Right renal cortex interstitium (tissue), 3 donors: ENCODE results near the gene ARHGAP9. TPM values are rescaled to one million over a fixed set of nuclear protein-coding genes. Genes with fewer than 3 reads are reported as not detected.
"Not testable (repeated sequence)": the region's sequence is repeated elsewhere in the genome, so short reads cannot be mapped to it uniquely, and the experiment has no call there.

Experiments used
- DNase-seq, 3 donors: peaks; one replicate each; pipeline ENCODE4 v3.0.0-alpha.2; 2013; ENCODE audit warnings: low read depth in 3 of 3, low spot score in 2 of 3
- polyA plus RNA-seq, 3 donors: library from polyadenylated mRNA; unstranded; fragments of 120-200 nt; gene quantifications; one replicate each; pipeline ENCODE4 v1.2.1, GENCODE V29; 2013; ENCODE audit not compliant: insufficient read length in 3 of 3

ARHGAP9 gene
- polyA plus RNA-seq, 3 donors: 1.9 to 2.3 (median 1.9) TPM

DNA sequence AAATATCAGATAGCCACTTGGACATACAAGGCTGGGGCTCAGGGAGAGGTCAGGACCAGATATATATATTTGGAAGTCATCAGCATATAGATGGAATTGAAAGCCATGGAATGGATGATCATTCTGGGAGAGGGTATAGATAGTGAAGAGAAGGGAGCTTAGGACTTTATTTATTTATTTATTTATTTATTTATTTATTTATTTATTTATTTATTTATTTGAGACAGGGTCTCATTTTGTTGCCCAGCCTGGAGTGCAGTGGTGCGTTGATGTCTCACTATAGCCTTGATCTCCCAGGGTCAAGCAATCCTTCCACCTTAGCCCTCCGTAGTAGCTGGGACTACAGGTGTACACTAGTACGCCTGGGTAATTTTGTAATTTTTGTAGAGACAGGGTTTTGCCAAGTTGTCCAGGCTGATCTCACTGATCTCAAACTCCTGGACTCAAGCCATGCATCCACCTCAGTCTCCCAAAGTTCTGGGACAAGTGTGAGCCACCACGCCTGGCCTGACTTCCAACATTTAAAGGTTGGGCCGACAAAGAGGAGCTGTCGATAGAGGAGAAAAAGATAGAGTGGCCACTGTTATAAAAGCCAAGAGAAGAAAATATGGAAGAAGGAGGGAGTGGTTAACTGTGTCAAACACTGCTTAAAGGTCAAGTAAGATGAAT is 33.2 kb downstream of the ARHGAP9 start:
- DNase-seq: no peak

DNA sequence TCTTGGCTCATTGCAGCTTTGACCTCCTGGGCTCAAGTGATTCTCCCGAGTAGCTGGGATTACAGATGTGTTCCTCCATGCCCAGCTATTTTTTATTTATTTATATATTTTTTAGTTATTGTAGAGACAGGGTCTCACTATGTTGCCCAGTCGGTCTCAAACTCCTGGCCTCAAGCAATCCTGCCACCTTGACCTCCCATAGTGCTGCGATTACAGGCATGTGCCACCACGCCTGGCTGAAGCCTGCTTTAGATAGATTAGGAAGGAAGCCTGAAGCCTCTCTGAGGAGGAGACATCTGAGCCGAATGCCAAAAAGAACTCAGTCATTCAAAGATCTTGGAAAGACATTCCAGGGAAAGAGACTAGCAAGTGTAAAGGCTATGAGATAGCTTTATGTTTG is 34.9 kb downstream of the ARHGAP9 start:
- DNase-seq: no peak

DNA sequence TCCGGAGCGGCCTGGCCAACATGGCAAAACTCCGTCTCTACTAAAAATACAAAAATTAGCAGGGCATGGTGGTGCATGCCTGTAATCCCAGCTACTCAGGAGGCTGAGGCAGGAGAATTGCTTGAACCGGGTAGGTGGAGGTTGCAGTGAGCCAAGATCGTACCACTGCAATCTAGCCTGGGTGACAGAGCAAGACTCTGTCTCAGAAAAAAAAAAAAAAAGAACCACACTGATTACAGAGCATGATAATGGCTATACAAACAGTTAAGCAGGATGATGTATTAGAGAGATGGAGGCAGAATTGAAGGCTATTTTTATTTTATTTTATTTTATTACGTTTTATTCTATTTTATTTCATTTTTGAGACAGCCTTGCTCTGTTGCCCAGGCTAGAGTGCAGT is 35.3 kb downstream of the ARHGAP9 start:
- not testable (repeated sequence) for DNase-seq

DNA sequence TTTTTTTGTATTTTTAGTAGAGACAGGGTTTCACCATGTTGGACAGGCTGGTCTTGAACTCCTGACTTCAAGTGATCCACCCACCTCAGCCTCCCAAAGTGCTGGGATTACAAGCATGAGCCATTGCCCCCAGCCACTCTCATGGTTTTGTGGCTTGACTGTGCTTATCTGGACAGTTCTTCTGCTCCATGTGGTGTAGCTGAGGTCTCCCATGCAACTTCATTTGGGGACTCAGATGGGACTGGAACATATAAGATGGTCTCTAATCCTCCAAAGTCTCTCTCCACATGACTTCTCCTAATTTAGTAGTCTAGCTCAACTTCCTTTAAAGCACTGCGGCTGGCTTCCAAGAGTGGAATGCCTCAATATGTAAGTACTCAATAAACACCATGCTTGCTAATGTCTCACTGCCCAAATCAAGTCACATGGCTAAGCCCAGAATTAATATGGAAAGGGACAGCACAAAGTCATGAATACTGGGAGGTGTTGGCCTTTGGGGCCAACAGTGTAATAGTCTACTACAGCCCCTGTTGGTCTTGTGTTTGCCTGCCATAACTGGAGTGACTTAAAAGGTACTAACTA is 37.7 kb downstream of the ARHGAP9 start:
- no peak for DNase-seq

DNA sequence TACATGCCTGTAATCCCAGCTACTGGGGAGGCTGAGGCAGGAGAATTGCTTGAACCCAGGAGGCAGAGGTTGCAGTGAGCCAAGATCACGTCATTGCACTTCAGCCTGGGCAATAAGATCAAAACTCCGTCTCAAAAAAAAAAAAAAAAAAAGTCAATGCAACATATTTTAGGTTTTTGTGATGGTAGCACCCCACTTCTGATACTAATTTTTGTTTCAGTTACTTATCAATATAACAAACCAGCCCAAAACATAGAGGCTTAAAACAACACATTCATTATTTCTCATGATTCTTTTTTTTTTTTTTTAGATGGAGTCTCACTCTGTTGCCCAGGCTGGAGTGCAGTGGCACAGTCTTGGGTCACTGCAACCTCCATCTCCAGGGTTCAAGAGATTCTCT is 38.3 kb downstream of the ARHGAP9 start:
- DNase-seq: not testable (repeated sequence)

DNA sequence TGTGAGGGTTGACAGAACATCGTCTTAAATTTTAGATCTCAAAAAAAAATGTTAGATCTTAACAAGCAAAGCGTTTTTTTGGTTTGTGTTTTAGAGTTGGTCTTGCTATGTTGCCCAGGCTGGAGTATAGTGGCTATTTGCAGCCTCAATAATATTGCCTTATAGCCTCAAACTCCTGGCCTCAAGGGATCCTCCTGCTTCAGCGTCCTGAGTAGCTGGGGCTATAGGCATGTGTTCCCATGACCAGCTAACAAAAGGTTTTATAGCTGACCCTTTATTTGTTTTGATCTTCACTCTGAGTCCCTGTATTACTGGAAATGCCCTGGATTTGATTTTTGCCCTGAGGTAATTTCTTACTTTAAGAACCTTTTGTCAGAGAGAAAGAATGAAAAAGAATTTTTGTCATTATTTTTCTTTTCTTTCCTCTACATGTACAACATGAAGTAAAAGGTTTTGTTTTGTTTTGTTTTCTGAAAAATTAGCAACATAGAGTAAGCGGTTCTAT is 39.9 kb downstream of the ARHGAP9 start:
- DNase-seq: no peak

DNA sequence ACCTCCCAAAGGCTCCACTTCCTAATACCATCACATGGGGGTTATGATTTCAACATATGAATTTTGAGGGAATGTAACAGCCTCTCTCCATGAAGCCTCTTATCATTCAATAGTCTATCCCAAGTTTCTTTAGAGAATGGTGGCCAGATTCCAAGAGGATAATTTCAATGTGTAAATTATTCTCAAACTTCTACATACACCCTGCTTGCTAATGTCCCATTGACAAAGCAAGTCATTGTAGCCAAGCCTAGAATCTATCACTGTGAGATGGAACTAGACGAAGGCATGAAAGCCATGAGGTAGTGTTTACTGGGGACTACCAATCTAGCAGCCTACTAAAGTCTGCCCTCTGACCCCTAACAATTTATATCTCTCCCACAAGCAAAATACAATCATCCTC is 41.3 kb downstream of the ARHGAP9 start:
- no peak for DNase-seq

DNA sequence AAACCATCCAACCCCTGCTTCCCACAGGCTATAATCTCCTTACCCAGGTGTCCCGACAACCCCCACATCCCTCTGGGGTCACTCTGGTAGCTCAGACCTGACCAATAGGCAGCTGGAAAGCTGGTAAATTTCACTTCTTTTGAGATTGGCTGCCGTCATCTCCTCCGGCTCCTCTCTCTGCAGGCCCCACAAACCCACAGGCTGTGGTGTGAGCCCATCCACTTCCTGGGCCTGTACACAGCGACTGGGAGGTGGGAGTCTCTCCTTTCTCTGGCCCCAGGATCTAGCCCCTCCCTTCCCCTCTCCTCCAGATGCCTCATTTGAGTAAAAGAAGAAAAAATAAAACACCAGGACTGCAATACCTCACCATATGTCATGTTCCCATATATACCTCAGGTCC is 44.4 kb downstream of the ARHGAP9 start:
- DNase-seq: no peak

DNA sequence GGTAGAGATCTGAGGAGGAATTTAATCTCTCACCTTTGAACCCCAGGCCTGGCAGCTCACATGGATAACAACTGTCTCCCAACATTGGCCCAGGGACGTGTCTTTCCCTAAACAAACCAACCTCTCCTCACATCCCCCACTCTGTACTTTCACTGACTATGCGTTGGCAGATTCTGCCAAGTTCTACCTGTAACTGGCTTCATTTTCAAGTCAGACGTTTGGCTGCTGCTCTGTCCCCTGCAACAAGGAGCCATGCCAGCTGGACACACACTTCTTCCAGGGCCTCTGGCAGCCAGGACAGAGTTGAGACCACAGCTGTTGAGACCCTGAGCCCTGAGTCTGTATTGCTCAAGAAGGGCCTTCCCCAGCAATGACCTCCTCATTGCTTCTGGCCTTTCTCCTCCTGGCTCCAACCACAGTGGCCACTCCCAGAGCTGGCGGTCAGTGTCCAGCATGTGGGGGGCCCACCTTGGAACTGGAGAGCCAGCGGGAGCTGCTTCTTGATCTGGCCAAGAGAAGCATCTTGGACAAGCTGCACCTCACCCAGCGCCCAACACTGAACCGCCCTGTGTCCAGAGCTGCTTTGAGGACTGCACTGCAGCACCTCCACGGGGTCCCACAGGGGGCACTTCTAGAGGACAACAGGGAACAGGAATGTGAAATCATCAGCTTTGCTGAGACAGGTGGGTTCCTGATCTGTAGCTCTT is 45.0 kb downstream of the ARHGAP9 start, which contains the start of gene INHBC:
Gene INHBC (plus strand): TSS at position 268 of the 707 bp plus-strand sequence. CDS start 103 bp downstream, at position 371.
- no peak for DNase-seq

DNA sequence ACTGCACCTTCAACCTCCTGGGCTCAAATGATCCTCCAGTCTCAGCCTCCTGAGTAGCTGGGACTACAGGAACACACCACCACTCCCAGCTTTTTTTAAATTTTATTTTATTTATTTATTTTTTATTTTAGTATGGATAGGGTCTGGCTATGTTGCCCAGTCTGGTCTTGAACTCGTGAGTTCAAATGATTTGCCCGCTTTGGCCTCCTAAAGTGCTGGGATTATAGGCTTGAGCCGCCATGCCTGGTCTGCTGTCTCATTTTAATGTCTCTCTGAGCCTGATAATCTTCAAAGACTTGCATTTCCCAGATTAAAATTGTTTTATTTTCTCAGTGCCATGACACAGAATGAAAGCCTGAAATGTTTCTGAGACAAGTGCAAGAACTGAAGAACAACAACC is 46.3 kb downstream of the ARHGAP9 start:
- DNase-seq: no peak

DNA sequence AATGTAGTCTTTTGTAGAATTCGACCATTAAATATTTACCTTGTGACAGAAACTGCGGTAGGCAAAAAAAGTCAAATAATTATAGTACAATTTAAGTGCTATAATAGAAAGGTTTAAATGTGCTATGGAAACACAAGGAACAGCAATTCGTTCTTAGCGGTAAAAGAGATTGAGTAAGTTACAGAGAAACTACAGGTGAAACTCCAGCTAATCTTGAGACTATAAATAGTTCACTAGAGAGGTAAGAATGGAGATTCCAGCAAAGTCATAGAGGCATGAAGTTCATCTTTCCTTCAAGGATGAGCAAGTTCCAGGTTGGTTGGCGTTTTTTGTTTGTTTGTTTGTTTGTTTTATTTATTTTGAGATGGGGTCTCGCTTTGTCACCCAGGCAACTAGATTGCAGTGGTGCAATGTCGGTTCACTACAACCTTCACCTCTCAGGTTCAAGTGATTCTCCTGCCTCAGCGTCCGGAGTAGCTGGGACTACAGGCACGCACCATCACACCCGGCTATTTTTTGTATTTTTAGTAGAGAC is 47.9 kb downstream of the ARHGAP9 start:
- no peak for DNase-seq

DNA sequence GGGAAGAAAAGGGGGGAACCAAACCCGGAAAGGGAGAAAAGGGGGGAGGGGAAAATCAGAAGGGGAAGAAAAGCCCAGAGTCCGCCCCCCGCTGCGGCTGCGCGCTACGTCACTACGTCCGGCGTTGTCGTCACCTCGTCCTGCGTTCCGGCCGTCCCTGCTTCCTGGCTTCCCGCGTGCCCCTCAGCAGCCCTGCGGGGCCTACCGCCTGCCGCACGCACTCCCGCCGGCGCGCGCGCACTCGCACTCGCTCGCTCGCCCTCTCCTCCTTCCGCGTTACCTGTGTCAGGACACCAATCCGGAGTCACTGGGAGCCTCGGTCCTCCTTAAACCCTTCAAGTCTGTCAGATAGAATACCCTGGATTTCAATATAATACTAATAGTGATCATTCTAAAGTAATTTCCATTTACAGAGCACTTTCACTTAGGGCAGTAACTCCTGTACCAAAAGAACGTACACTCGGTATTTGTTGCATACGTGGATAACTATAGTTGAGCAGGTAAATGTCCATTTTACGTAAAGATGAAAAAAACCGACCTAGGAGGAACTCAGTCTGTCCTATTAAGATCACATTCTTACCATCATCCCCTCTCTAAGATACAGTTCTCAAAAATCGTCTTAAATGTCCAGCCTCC is 48.6 kb downstream of the ARHGAP9 start, which contains the start of gene R3HDM2:
Gene R3HDM2 (minus strand): TSS at position 113 of the 636 bp plus-strand sequence. CDS start 120,615 bp downstream, outside the sequence.
- DNase-seq: peak; percentile 75 to 88 (median 85)

DNA sequence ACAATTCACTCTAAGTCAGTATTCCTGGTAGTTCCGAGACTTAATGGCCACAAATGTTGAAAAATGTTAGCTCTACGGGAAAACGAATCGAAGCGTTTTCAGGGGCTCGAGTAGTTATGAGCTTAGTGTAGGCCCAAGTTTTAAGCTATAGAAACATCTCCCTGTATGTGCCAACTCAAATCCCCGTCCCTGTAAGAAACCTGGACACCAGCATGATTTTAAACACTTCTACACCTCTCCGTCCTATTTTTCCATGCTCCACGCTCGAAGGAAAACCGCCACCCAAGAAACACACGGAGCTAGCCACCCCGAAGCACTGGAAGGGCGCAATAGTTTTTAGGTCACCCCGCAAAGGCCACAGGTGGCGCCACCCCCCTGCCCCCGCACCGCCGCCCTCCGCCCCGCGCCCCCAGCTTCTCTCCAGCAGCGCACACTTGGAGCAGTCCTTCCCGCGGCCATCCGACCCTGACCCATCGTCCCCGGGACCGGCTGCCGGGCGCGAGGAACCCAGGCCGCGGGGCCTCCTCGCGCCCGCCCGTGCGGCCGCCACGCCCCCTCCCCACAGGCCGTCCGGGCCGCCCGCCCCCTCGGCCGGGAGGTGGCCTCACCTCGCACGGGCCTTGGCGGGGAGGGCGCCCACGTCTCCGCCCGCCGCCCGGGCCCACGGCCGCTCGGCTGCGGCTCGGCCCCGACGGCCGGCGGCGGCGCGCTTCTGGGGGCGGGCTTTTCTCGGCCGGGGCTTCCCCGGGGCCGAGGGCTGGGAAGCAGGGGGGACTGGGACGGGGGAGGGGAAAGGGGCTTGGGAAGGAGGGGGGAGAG is 49.3 kb downstream of the ARHGAP9 start:
- peak in 1 of 3 donors; percentile 27 for DNase-seq

DNA sequence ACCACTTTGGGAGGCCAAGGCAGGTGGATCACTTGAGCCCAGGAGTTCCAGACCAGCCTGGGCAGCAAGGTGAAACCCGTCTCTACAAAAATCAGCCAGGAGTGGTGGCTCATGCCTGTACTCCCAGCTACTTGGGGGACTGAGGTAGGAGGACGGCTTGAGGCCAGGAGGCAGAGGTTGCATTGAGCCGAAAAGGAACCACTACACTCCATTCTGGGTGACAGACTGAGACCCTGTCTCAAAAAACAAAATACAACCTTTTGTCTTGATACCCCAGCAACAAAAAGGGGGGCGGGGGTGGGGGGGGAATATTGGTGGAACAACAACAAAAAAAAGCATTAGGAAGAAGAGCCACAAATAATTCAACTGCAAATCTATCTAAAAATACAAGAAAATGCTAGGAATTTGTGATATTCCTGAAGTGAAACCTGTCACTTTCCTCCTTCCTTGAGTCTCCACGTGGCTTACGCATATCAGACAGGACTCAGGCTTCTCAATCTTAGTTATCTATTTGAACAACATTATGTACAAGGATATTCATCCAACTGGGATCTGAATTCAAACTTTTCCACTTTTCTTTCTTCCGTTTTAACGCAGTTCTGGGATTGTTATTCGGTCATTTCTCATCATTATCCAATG is 50.1 kb downstream of the ARHGAP9 start:
- DNase-seq: no peak

DNA sequence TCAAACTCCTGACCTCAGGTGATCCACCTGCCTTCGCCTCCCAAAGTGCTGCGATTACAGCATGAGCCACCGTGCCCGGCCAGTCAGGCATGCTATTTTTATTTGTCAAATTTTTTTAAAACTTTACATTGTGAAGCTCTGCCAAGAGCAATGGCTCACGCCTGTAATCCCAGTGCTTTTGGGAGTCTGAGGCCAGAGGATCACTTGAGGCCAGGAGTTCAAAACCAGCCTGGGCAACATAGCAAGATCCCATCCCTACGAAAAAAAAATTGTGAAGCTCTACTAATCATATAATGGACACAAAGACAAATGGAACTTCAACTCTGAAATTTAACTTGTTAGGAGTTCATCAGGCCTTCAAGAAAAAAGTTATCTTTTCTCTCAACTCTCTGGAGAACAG is 50.7 kb downstream of the ARHGAP9 start:
- DNase-seq: no peak

DNA sequence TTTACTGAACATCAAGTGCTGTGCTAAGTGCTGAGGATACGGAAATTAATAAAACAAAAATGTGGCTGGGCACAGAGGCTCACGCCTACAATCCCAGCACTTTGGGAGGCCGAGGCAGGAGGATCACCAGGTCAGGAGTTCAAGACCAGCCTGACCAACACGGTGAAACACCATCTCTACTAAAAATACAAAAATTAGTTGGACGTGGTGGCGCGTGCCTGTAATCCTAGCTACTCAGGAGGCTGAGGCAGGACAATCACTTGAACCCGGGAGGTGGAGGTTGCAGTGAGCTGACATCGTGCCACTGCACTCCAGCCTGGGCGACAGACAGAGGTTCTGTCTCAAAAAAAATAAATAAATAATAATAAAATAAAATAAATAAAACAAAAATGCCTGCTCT is 52.7 kb downstream of the ARHGAP9 start:
- not testable (repeated sequence) for DNase-seq
